OCI-LY3 (cell line): ENCODE data around the gene GLRX.

ENCODE experiments used
- H2AFZ ChIP-seq: fragments of 200-600, 300-600 bp; shearing (Covaris generic); 2 replicates; pipeline ENCODE4 v1.6.0; 2014; ENCODE audit warnings: antibody characterized with exemption, low read depth, low read length
- H3K27ac ChIP-seq: fragments of 200-600, 300-600 bp; sonication (generic); 2 replicates; pipeline ENCODE4 v1.5.1; 2014; ENCODE audit warnings: mild to moderate bottlenecking, low read length, moderate library complexity, mixed read lengths
- H3K27me3 ChIP-seq: fragments of 200-600, 300-600 bp; sonication (generic); 2 replicates; pipeline ENCODE4 v1.6.1; 2014; ENCODE audit warnings: low read depth, low read length, mixed read lengths
- H3K36me3 ChIP-seq: fragments of 200-600, 300-600 bp; sonication (generic); replicated peaks from 2 replicates; pipeline ENCODE3; 2014; ENCODE audit warnings: low read depth, low read length, mixed read lengths
- H3K4me1 ChIP-seq: fragments of 300-600, 200-600 bp; sonication (generic); 2 replicates; pipeline ENCODE4 v1.6.1; 2014; ENCODE audit warnings: low read length, mixed read lengths
- H3K4me2 ChIP-seq: fragments of 200-600, 300-600 bp; sonication (generic); 2 replicates; pipeline ENCODE4 v1.6.1; 2014; ENCODE audit warnings: low read length, mixed read lengths
- H3K4me3 ChIP-seq: fragments of 300-600, 200-600 bp; sonication (generic); 2 replicates; pipeline ENCODE4 v1.5.1; 2014; ENCODE audit warnings: antibody characterized with exemption, mild to moderate bottlenecking, low read length, moderate library complexity
- H3K79me2 ChIP-seq: fragments of 300-600, 200-600 bp; shearing (Covaris generic); 2 replicates; pipeline ENCODE4 v1.6.1; 2014; ENCODE audit warnings: mild to moderate bottlenecking, low read length, mixed read lengths
- H3K9ac ChIP-seq: fragments of 300-600, 200-600 bp; shearing (Covaris generic); 2 replicates; pipeline ENCODE4 v1.6.0; 2014; ENCODE audit warnings: mild to moderate bottlenecking, low read length, moderate library complexity
- H3K9me3 ChIP-seq: fragments of 200-600, 300-600 bp; shearing (Covaris generic); 2 replicates; pipeline ENCODE4 v1.6.1; 2014; ENCODE audit warnings: low read length, mixed read lengths; ENCODE audit not compliant: insufficient read depth
- H4K20me1 ChIP-seq: fragments of 200-600, 300-600 bp; sonication (generic); 2 replicates; pipeline ENCODE4 v1.6.1; 2016; ENCODE audit warnings: low read length, mixed read lengths; ENCODE audit not compliant: insufficient read depth
- CTCF ChIP-seq: fragments of 200-600, 300-600 bp; sonication (generic); IDR thresholded peaks from 2 replicates; pipeline ENCODE4 v1.5.1; 2014; ENCODE audit warnings: antibody characterized with exemption, low read length, low read depth
- EZH2phosphoT487 ChIP-seq: fragments of 200-600 bp; shearing (Covaris generic); IDR thresholded peaks from 2 replicates; pipeline ENCODE4 v1.6.1; 2018; ENCODE audit warnings: antibody characterized with exemption, mixed run types, low read depth

The GLRX gene

GRCh38 chr5:95850391-95850894 lies 27.9 kb upstream of the GLRX start:
- Histone ChIP-seq H3K79me2 (no peaks in the 10 kb centered on the region), H3K9ac (no peak overlapping the region), H3K36me3 (no peaks in the 10 kb centered on the region), H3K4me2 (no peak overlapping the region), H3K27me3 (0 out of 2 replicates have a peak, but pooled peaks cover 7% of the 10 kb centered on the region), H2AFZ (no peak overlapping the region), H3K4me3 (no peak overlapping the region), H4K20me1 (no peaks in the 10 kb centered on the region), H3K4me1 (0 out of 2 replicates have a peak, but pooled peaks cover 3% of the 10 kb centered on the region), H3K9me3 (no peaks in the 10 kb centered on the region), H3K27ac (no peak overlapping the region)
- TF ChIP-seq EZH2phosphoT487 = no peak
- TF ChIP-seq CTCF = no peak

- Histone ChIP-seq H4K20me1 (no peaks in the 10 kb centered on the region), H2AFZ (no peak overlapping the region), H3K79me2 (no peaks in the 10 kb centered on the region), H3K36me3 (no peaks in the 10 kb centered on the region), H3K9ac (no peak overlapping the region), H3K9me3 (no peaks in the 10 kb centered on the region), H3K4me2 (no peak overlapping the region), H3K27ac (no peak overlapping the region), H3K4me3 (no peak overlapping the region), H3K27me3 (0 out of 2 replicates have a peak, but pooled peaks cover 7% of the 10 kb centered on the region), H3K4me1 (0 out of 2 replicates have a peak, but pooled peaks cover 3% of the 10 kb centered on the region)
- no peak for TF ChIP-seq EZH2phosphoT487
- TF ChIP-seq CTCF = no peak
Observed at GRCh38 chr5:95848701-95849100, 26.2 kb upstream of the GLRX start.

- Histone ChIP-seq H3K27me3 (0 out of 2 replicates have a peak, but pooled peaks cover 7% of the 10 kb centered on the region), H3K4me2 (no peak overlapping the region), H3K36me3 (no peaks in the 10 kb centered on the region), H3K4me1 (peaks cover 16% of the 10 kb centered on the region), H4K20me1 (no peaks in the 10 kb centered on the region), H3K9ac (no peak overlapping the region), H3K79me2 (no peaks in the 10 kb centered on the region), H3K9me3 (no peaks in the 10 kb centered on the region), H3K27ac (no peak overlapping the region), H3K4me3 (no peak overlapping the region), H2AFZ (no peak overlapping the region)
- TF ChIP-seq CTCF = no peak
- TF ChIP-seq EZH2phosphoT487 = no peak
Observed at GRCh38 chr5:95847261-95847592, 24.7 kb upstream of the GLRX start.

GRCh38 chr5:95846554-95847260 lies 24.2 kb upstream of the GLRX start:
- H3K79me2 ChIP-seq = no peaks in the 10 kb centered on the region
- no peaks in the 10 kb centered on the region for H3K9me3 ChIP-seq
- no peaks in the 10 kb centered on the region for H4K20me1 ChIP-seq
- H3K27ac ChIP-seq = no peak overlapping the region
- no peaks in the 10 kb centered on the region for H3K36me3 ChIP-seq
- H2AFZ ChIP-seq = peak overlapping the region; percentile 29; the same call in 1 of the 2 replicates
- TF ChIP-seq CTCF (peak; percentile 86), EZH2phosphoT487 (no peak)
- H3K27me3 ChIP-seq = 0 out of 2 replicates have a peak, but pooled peaks cover 7% of the 10 kb centered on the region
- H3K4me2 ChIP-seq = no peak overlapping the region
- H3K4me1 ChIP-seq = peaks cover 20% of the 10 kb centered on the region
- no peak overlapping the region for H3K4me3 ChIP-seq
- H3K9ac ChIP-seq = no peak overlapping the region
